T follicular helper cell (primary cell): ENCODE measurements around the gene EME2.

Source experiments
- DNase-seq: peaks from one replicate; pipeline ENCODE4 v3.0.0-alpha.2; 2020; ENCODE audit warnings: low read depth

EME2 gene

GRCh38 chr16:1818873-1819525, 46.4 kb downstream of the EME2 start:
- no peak for DNase-seq

GRCh38 chr16:1819611-1820010, 47.0 kb downstream of the EME2 start:
- no peak for DNase-seq

GRCh38 chr16:1820096-1820945, 47.7 kb downstream of the EME2 start:
- no peak for DNase-seq

GRCh38 chr16:1820946-1821290, 48.3 kb downstream of the EME2 start:
- DNase-seq, result no peak

- DNase-seq, result no peak
Observed at GRCh38 chr16:1821861-1822611, 49.4 kb downstream of the EME2 start.

GRCh38 chr16:1822801-1823200, 50.2 kb downstream of the EME2 start:
- no peak for DNase-seq

- no peak for DNase-seq
Observed at GRCh38 chr16:1823821-1824220, 51.2 kb downstream of the EME2 start.

- no peak for DNase-seq
Observed at GRCh38 chr16:1825381-1825863, 52.8 kb downstream of the EME2 start.
